Measurements from ENCODE around the gene CHGA.

GRCh38 chr14:92943855-92944570, 21.1 kb downstream of the CHGA start:
- TF ChIP-seq CTCF (IDR thresholded peaks at IDR 0.05) (no peak), POLR2AphosphoS5 (IDR thresholded peaks at IDR 0.05; ENCODE audit: low read depth, low read length) (no peak), REST (IDR thresholded peaks at IDR 0.05; ENCODE audit: insufficient read depth in 1 of 2, low read depth in 2 of 2, low read length in 1 of 2) (no peak)

Measured in Panc1 (cell line).